Ovary (tissue), 9 donors: Measurements from ENCODE around the gene URI1. TPM values are rescaled to one million over a fixed set of nuclear protein-coding genes. Genes with fewer than 3 reads are reported as not detected.

Experiments used
- DNase-seq, 5 donors: peaks; one replicate each; pipeline ENCODE4 v3.0.0-alpha.2; 2019 to 2020
- H3K27ac ChIP-seq, 2 donors: fragments of 200-600 bp; one replicate each; pipeline versions ENCODE4 v1.5.1 to v1.8.0; 2019 to 2022
- H3K27me3 ChIP-seq: fragments of 200-600 bp; one replicate; pipeline ENCODE4 v1.8.0; 2022
- H3K36me3 ChIP-seq: fragments of 200-600 bp; sonication (generic); one replicate; pipeline ENCODE4 v1.5.1; 2019
- H3K4me1 ChIP-seq: one replicate; pipeline ENCODE4 v1.8.1; 2013; ENCODE audit warnings: mild to moderate bottlenecking, moderate library complexity; ENCODE audit not compliant: insufficient read depth
- H3K4me3 ChIP-seq: fragments of 200-600 bp; sonication (generic); one replicate; pipeline ENCODE4 v1.5.1; 2017
- H3K9me3 ChIP-seq, 2 donors: fragments of 200-600 bp in 1 of 2; sonication (generic) in 1 of 2; one replicate each; pipeline versions ENCODE4 v1.5.1 to v1.8.1; 2013 to 2019; ENCODE audit warnings: mild to moderate bottlenecking in 1 of 2, moderate library complexity in 1 of 2
- EP300 ChIP-seq: sonication (generic); formaldehyde crosslinking; IDR thresholded peaks from one replicate; pipeline ENCODE4 v1.6.1; 2017; ENCODE audit warnings: antibody characterized with exemption
- POLR2A ChIP-seq: fragments of 450-650 bp; IDR thresholded peaks from one replicate; pipeline ENCODE4 v1.6.1; 2017; ENCODE audit warnings: antibody characterized with exemption, mild to moderate bottlenecking, moderate library complexity
- WGBS, 3 donors: extraction: QIAGEN DNeasy Blood & Tissue Kit in 1 of 3; methylation state at CpG; one replicate each; pipeline versions ENCODE4 v1.1.5 to v1.1.7; 2013 to 2017; 5-methylcytosine and 5-hydroxymethylcytosine counted together
- intact Hi-C, 4 donors: fragments of 100-400 bp; cut with DNase I; formaldehyde crosslinking; loops; one replicate each; pipeline versions ENCODE4 v1.11.0 to v1.15.1; 2022 to 2023
- polyA plus RNA-seq, 2 donors: library from polyadenylated mRNA; stranded (reverse); fragments of 200-250 nt in 1 of 2; fragments of 350-450 nt in 1 of 2; fragmentation: Illumina TruSeq in 1 of 2; extraction: RNeasy Lipid Tissue Mini Kit (QIAGEN cat#74804) in 1 of 2; gene quantifications; one replicate each; pipeline ENCODE4 v1.2.3, GENCODE V29; 2013 to 2014
- total RNA-seq, 7 donors: library from RNA; depleted of rRNA in 2 of 7; stranded (reverse); fragments of >200 nt in 2 of 7; fragmentation: NEBNext Ultra II Directional in 3 of 7; extraction: Animal tissue kit (Norgen Biotek cat#: 25700) in 3 of 7; gene quantifications; one replicate each; pipeline versions ENCODE4 v1.1.0 to v1.2.4, GENCODE V29; 2016 to 2023
- TF ChIP-seq, protein P1 (sequence below), 3 donors: fragments of 450-650 bp in 2 of 3; fragments of 200-600 bp in 1 of 3; IDR thresholded peaks; one replicate each; pipeline versions ENCODE4 v1.5.1 to v1.8.0; 2016 to 2022; ENCODE audit warnings: antibody characterized with exemption in 3 of 3, mild to moderate bottlenecking in 1 of 3
- donor health status: DM: no; HTN: no; CAD: no; lungs with moderate emphysema.
- donor health status: DM: no; HTN: no; CAD: no.
- donor health status: Bipolar disorder and iron deficiency.
- donor health status: DM: yes; HTN: yes; CAD: no.
- donor health status: DM: no; HTN: no; CAD: no.
- donor health status: DM: yes; HTN: yes; CAD: no.

URI1 gene
- total and polyA plus RNA-seq, 9 donors: 39.8 to 90.0 (median 66.9) TPM

GRCh38 chr19:29918891-29919290 is 23.1 kb upstream of the URI1 start:
- no peak for DNase-seq
- no peak for TF ChIP-seq POLR2A
- TF ChIP-seq, protein P1, sequence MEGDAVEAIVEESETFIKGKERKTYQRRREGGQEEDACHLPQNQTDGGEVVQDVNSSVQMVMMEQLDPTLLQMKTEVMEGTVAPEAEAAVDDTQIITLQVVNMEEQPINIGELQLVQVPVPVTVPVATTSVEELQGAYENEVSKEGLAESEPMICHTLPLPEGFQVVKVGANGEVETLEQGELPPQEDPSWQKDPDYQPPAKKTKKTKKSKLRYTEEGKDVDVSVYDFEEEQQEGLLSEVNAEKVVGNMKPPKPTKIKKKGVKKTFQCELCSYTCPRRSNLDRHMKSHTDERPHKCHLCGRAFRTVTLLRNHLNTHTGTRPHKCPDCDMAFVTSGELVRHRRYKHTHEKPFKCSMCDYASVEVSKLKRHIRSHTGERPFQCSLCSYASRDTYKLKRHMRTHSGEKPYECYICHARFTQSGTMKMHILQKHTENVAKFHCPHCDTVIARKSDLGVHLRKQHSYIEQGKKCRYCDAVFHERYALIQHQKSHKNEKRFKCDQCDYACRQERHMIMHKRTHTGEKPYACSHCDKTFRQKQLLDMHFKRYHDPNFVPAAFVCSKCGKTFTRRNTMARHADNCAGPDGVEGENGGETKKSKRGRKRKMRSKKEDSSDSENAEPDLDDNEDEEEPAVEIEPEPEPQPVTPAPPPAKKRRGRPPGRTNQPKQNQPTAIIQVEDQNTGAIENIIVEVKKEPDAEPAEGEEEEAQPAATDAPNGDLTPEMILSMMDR (IDR thresholded peaks at IDR 0.05): no peak
- TF ChIP-seq EP300: no peak
- no peaks in the 10 kb centered on the region for H3K9me3 ChIP-seq
- H3K27me3 ChIP-seq: no peaks in the 10 kb centered on the region
- H3K4me3 ChIP-seq: no peak overlapping the region
- no peak overlapping the region for H3K27ac ChIP-seq
- H3K36me3 ChIP-seq: no peaks in the 10 kb centered on the region
- intact Hi-C loops: no loop called here
- no peaks in the 10 kb centered on the region for H3K4me1 ChIP-seq
- 45 to 57% (median 49%) methylated on average over 6 of the region's 6 CpGs for WGBS, 3 donors

GRCh38 chr19:29922972-29923371 is 19.1 kb upstream of the URI1 start:
- intact Hi-C loops: no loop called here
- Histone ChIP-seq H3K36me3 (no peaks in the 10 kb centered on the region), H3K4me3 (no peak overlapping the region), H3K27me3 (no peaks in the 10 kb centered on the region), H3K9me3 (no peaks in the 10 kb centered on the region), H3K27ac (no peak overlapping the region), H3K4me1 (no peaks in the 10 kb centered on the region)
- no peak for TF ChIP-seq EP300
- TF ChIP-seq POLR2A: no peak
- TF ChIP-seq, protein P1 (IDR thresholded peaks at IDR 0.05): no peak
- DNase-seq: no peak
- WGBS, 3 donors: 81 to 96% (median 91%) methylated on average over 4 of the region's 4 CpGs

DNA sequence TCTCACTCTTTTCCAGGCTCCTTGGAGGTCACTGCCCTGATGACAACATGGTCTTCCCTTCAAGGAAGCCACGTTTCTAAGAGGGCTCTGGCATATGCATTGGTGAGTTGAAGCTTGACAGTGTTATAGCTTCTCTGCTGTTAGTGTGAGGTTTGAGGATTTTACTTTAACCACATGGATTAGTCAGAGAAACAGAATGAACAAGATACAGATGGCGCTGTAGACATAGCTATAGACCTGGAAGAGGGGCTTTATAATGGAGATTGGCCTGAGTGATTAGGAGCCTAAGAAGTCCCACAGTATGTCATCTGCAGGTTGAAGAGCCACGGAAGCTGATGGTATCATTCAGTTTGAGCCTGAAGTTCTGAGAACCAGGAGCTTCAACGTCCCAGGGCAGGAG is 18.4 kb upstream of the URI1 start:
- intact Hi-C loops: no loop called here
- H3K4me1 ChIP-seq: no peaks in the 10 kb centered on the region
- H3K9me3 ChIP-seq: no peaks in the 10 kb centered on the region
- TF ChIP-seq POLR2A: no peak
- TF ChIP-seq, protein P1 (IDR thresholded peaks at IDR 0.05): no peak
- H3K4me3 ChIP-seq: no peak overlapping the region
- H3K36me3 ChIP-seq: no peaks in the 10 kb centered on the region
- WGBS, 3 donors: 63 to 81% (median 71%) methylated on average over 4 of the region's 4 CpGs
- H3K27ac ChIP-seq: no peak overlapping the region
- no peak for DNase-seq
- no peaks in the 10 kb centered on the region for H3K27me3 ChIP-seq

- intact Hi-C loops: no loop called here
- DNase-seq: no peak
- WGBS, 3 donors: 69 to 85% (median 83%) methylated on average over 1 of the region's 1 CpG
- Histone ChIP-seq H3K27me3 (no peaks in the 10 kb centered on the region), H3K9me3 (no peaks in the 10 kb centered on the region), H3K36me3 (no peaks in the 10 kb centered on the region), H3K27ac (no peak overlapping the region), H3K4me3 (no peak overlapping the region), H3K4me1 (no peaks in the 10 kb centered on the region)
- TF ChIP-seq, protein P1 (IDR thresholded peaks at IDR 0.05): no peak
- TF ChIP-seq POLR2A: no peak
- TF ChIP-seq EP300: no peak
These were observed 16.0 kb upstream of the URI1 start for GRCh38 chr19:29926031-29926430.

DNA sequence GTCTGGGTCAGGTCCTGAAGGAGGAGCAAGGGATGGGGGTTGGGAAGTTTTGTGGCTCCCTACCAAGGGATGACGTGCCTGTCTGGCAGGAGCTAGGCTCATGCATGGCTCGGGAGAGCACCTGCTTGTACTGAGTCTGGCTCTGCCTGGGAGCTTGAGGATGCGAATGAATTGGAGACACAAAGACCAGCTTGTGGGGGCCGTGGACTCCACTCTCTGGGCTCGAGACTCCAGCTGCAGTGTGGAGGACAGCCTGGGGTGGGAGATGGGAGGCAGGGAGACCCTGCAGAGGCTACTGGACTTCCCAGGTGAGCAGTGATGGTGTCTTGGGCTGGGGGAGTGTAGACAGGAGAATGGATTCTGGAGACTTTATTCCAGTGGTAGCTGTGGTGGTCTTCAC is 15.2 kb upstream of the URI1 start:
- no peak overlapping the region for H3K4me3 ChIP-seq
- H3K4me1 ChIP-seq: no peaks in the 10 kb centered on the region
- H3K36me3 ChIP-seq: no peaks in the 10 kb centered on the region
- TF ChIP-seq, protein P1 (IDR thresholded peaks at IDR 0.05): no peak
- TF ChIP-seq EP300 (no peak), POLR2A (no peak)
- no peaks in the 10 kb centered on the region for H3K27me3 ChIP-seq
- H3K27ac ChIP-seq: no peak overlapping the region
- no peaks in the 10 kb centered on the region for H3K9me3 ChIP-seq
- no peak for DNase-seq
- WGBS, 3 donors: 72 to 75% (median 74%) methylated on average over 5 of the region's 5 CpGs
- intact Hi-C loops: no loop called here
